HL-60/S4 treated with phorbol 12-myristate 13-acetate at 8.2 ng/mL for 4 days and 3 days (cell line): Measurements from ENCODE around the gene HS3ST4.

Experiments used
- in situ Hi-C: fragments of 300-500 bp; cut with MboI; formaldehyde crosslinking; loops from 2 replicates; pipeline ENCODE4 v1.15.0; 2022; ENCODE audit warnings: low sequenced_read_pairs

Gene HS3ST4

DNA sequence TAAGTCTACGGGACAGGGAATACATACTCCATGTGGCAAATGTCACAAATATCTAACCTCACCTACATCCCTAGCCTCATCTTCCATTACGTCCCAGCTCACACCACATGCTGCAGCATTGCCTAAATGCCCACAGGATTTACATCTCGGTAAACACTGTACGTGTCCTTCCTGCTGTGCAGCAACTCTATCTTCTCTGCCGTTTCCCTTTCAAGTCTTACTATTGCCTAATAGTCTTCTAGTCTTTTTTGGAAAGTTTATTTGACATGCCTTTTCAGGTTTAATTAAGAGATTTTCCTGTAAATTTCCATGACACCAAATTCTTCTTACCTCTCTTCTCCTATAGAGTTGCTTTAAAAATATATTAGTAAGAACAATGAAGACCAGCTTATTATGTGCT lies 120.5 kb downstream of the HS3ST4 start:
- in situ Hi-C loops, result no loop called here

DNA sequence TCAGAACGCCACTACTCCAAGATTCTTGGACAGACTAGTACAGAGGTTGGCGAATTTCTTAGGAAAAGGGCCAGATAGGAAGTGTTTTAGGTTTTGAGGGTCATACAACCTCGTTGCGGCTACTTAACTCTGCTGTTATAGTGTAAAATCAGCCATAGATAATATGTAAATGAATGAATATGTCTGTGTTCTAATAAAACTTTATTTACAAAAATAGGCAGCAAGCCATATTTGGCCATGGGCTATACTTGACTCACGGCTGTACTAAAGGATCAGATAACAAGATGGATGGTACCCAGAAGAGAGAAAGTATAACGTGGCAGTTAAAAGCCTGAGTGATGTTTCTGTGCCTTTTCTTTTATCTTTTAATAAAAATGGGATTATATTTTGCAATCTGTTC lies 125.5 kb downstream of the HS3ST4 start:
- in situ Hi-C loops, result no loop called here

DNA sequence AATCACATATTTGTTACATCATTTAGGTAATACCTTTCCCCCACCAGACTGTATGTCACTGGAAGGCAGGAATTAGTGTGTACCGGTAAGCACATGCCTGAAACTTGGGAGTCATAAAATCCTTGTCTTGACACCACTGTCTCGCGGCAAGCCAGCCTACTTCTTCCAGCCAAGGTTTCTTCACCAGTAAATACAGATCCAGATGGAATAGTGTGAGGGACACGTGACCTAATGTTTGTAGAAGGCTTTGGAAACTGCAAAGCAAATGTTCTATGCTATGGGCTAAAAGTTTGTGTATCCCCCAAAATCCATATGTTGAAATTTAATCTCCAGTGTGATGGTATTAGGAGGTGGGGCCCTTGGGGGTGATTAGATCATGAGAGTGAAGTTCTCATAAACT lies 126.1 kb downstream of the HS3ST4 start:
- in situ Hi-C loops, result no loop called here

DNA sequence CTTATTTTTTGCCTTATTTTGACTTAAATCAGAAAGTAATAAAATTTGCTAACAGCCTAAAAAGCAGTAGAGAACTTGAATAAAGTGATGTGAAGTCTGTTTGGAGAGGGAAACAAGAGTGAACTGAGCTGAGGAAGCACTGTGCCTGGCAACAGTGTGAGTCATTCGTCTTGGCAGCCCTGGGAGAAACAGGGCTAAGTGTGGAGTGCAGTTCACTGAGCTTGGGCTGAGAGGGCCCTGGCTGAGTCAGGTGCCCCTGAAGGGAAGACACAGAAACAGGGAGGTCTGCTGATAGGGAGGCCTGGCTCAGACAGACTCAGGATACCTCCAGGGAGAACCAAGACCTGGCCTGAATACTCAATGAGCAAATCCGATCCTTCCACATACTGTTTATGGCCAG lies 132.1 kb downstream of the HS3ST4 start:
- in situ Hi-C loops, result no loop called here

DNA sequence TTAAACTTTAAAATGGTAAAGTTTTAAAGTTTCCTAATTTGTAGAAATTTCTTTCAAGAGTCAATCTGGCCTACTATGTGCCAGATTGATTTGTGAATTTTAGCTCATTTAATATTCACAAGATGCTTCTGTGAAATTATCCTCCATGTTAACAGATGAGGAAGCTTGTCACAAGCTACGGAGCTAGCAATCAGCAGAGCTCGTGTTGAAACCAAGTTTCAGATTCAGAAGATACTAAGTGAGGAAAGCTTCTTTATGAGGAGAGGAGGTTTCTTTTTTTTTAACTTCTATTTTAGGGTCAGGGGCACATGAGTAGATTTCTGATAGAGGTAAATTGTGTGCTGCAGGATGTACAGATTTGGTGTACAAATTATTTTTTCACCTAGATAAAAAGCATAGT lies 135.9 kb downstream of the HS3ST4 start:
- in situ Hi-C loops, result no loop called here

DNA sequence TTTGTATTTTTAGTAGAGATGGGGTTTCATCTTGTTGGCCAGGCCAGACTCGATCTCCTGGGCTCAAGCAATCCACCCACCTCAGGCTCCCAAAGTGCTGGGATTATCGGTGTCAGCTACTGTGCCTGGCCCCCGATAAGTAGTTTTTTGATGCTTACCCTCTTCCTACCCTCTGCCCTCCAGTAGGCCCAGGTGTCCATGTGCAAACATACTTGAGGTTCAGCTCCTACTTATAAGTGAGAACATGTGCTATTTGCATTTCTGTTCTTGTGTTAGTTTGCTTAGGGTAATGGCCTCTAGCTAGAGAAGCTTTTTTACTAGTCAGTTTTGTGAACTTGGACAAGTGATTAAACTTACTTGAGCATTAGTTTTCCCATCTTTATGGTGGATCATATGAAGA lies 136.8 kb downstream of the HS3ST4 start:
- in situ Hi-C loops, result no loop called here

DNA sequence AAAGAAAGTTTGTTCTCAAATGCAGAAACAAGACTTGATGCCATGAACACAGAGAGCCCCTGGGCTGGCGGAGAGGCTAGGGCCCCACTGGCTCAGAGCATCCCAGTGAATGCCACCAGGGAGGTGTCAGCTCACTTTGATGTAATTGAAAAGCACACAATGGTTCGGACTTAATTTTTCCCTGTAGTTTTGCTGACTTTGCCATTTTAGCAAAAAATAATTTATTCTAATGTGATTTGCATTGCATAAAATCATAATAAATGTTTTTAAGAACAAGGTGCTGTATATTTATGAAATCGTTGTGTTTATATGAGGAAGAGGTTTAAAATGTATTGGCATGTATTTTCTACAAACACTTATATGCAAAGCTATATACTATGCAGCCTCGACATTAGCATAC lies 140.5 kb downstream of the HS3ST4 start:
- in situ Hi-C loops, result no loop called here

DNA sequence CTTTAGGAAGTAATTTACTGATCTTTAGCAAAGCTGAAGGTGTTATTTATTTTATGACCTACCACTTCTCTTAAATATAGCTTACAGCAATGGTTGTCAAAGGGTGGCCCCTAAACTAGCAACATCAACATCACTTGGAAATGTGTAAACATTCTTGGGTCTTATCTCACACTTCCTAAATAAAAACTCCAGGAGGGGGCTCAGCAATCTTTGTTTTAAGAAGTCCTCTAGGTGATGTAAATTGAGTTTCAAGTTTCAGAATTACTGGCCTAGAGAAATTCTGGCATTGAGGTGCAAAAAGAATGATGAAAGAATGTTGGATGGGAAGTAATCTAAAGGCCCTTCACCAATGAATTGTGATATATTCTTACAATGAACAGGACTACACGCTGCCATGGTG lies 142.3 kb downstream of the HS3ST4 start:
- in situ Hi-C loops, result no loop called here

DNA sequence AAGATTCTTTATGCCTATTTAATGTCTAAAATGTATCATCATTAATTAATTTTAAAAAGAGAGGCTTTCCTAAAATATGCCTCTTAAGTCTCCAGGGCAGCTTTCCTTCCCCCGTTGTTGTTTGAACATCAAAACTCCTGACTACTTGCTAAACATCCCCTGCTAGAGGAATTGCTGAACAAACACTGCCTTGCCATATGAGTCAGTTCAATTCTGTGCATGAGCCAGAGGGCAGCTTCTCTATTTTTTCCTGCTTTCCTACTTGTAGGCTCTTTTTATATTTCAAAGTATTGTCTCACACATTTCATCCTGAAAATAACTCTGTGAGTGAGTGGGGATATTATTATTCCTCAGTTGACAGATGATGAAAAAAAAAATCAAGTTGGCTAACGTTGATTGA lies 143.4 kb downstream of the HS3ST4 start:
- in situ Hi-C loops, result no loop called here

DNA sequence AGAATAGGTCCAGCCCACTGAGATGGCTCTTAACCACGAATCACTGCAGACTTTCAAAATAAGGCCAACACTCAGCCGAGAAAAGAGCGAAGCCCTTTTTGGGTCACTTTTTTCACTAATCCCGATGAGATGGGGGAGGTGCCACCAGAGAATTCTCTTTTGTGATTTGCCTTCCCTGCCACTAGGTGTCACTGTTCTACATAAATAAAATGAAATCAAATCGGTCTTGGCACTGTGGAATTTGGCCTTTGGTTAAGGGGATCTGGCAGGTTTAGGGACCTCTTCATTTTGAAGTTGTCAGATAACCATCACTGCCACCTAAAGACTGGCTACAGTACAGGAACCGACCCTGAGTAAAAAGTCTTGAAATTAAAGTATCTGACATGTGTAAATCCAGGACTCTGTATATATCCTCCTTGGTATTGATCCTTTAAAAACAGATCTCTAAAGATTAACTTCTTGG lies 147.0 kb downstream of the HS3ST4 start:
- in situ Hi-C loops, result no loop called here

DNA sequence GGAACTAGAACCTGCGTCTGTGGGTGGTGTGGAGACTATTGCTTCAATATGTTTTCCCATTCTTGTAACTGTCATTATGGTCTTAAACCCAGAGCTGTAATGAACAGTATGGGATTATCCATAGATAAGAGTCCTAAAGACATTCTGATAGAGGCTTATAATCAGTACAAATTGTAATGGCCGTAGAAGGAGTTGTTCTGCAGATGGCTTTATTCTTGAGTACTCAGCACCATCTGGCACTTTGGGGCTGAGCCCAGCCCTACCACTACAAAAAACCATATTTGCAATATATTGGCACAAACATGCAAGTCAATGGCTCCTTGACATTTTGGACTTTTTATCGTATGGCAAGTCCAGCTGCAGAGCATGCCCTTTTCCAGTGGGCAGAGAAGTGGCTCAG lies 150.0 kb downstream of the HS3ST4 start:
- in situ Hi-C loops, result no loop called here

DNA sequence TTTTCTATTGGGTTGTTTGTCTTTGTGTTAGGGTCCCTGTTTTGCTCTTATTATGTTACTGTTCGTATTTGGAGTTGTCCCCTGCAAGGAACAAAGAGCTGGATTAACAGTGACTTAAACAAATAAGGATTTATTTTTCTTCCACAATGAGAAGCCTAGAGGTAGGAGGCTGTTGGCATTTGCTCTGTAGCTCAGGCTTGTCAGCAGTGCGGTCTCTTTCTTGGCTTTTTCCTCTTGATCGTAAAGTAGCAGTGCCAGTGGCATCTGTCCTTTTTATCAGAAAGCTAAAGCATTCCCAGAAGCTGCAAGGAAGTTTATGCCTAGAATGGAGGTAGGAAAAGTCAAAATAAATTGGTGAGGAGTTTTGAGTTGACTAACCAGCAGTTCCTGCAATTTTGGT lies 154.1 kb downstream of the HS3ST4 start:
- in situ Hi-C loops, result no loop called here

DNA sequence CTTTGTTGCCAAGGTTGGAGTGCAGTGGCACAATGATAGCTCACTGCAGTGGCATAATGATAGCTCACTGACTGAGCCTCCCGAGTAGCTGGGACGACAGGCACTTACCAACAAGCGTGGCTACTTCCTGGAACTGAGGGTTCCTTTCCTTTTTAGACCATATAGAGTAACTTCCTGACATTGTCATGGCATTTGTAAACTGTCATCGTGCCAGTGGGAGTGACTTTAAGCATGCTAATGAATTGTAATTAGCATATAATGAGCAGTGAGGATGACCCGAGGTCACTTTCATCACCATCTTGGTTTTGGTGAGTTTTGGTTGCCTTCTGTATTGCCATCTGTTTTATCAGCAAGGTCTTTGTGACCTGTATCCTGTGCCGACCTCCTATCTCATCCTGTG lies 162.4 kb downstream of the HS3ST4 start:
- in situ Hi-C loops, result no loop called here

DNA sequence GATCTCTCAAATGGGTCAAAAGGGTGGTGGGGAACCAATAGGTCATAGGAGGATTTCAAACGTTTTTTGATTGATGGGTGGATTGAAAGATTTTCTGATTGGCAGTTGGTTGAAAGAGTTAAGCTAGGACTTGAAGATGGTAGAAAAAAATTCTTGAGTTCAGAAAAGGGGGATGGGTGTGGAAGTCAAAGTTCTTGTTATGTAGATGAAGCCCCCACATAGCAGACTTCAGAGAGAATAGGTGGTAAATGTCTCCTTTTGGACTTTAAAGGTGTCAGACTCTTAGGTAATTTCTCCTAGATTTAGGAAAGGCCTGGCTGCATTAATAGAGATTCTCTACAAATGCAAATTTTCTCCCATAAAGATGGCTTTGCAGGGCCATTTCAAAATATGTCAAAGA lies 163.3 kb downstream of the HS3ST4 start:
- in situ Hi-C loops, result no loop called here

DNA sequence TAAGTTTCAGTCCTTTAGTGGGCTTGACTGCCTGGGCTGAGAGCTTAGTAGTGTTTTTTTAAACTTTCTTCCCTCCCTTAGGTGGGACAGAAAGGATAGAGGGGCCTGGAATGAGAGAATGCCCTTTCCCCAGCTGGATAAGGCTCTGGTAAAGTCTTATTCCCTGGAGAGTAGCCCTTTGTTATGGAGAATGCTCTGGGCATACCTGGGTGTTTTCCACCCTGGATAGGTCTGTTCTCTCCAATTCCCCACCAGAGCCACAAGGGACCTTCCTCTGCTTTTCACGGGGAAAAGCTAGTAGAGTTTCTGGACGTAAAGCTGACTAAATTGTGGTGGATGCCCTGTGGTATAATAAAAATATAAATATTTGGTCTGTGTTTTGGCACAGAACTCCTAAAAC lies 164.1 kb downstream of the HS3ST4 start:
- in situ Hi-C loops, result no loop called here

DNA sequence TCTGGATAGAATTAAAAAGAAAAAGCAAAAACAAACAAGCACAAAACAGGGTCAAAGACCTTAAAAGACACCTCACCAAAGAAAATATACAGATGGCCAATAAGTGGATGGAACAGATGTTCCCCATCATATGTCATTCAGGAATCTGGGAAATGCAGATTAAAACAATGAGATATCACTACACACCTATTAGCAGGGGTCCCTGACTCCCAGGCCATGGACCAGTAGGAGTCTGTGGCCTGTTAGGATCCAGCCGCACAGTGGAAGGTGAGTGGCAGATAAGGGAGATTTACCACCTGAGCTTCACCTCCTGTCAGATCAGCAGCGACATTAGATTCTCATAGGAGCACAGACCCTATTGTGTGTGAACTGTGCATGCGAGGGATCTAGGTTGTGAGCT lies 167.9 kb downstream of the HS3ST4 start:
- in situ Hi-C loops, result no loop called here

DNA sequence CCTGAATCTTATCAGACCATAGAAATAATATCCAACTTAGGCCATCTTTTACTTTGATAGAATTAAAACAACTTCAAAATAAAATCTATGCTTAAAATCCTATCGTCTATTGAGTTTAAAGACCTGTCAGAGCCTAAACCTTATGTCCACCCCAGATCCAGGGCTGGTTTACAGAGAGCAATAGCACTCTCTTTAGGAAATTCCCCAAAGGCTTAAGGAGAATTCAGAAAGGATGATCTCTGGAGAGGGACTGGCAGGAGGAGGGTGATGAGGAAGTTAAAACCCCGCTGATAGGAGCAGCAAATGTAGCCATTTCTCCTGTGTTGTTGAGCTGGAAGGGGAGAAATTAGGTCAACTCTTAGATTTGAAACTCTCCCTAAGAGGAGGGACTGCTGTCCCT lies 175.3 kb downstream of the HS3ST4 start:
- in situ Hi-C loops, result no loop called here

DNA sequence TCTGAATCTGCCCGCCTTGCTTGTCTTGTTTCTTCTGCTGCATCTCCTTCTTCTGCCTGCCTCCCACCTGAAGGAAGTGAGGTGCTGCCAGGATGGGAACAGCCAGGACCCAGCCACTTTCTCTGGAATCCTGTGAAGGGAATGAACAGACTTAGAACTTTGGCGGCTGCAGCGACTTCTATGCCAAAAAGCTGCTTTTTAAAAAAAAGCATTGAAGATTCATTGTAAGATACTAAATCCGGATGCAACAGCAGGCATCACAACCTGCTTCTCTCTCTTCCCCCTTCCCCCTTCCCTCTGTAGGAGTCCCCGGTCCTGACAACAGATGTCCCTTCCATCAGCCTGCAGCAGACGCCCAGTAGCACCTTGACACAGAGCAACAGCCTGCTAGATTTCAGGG lies 176.3 kb downstream of the HS3ST4 start:
- in situ Hi-C loops, result no loop called here

DNA sequence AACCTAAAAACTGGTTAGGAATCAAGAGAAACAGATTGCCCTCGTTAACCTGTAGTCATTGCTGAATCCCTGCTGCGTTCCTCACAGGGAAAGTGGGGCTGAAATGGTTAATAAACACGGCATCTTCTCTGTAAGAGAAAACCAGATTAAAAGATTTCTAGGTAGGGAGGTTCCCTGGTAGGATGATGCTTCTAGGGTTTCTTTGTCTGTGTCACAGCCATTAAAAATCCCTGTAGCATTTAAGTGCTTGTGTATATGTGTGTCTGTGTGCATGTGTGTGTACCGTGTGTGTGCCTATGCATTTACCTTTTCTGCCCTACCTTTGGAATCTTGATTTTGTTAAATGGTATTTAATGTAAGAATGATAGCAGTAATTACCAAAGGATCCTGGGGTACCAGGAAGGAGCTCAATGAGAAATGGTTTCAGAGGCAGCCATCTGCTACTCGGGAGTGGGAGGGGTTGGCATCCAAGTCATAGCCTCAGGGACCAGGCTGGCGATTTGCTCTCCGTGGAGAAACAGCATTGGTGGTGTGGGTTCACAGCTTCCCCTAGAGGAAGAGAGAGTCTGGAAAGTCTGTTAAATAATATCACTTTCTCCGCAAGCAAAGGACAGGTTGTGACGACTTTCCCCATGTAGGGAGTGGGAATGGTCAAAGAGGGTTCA lies 177.1 kb downstream of the HS3ST4 start:
- in situ Hi-C loops, result no loop called here

DNA sequence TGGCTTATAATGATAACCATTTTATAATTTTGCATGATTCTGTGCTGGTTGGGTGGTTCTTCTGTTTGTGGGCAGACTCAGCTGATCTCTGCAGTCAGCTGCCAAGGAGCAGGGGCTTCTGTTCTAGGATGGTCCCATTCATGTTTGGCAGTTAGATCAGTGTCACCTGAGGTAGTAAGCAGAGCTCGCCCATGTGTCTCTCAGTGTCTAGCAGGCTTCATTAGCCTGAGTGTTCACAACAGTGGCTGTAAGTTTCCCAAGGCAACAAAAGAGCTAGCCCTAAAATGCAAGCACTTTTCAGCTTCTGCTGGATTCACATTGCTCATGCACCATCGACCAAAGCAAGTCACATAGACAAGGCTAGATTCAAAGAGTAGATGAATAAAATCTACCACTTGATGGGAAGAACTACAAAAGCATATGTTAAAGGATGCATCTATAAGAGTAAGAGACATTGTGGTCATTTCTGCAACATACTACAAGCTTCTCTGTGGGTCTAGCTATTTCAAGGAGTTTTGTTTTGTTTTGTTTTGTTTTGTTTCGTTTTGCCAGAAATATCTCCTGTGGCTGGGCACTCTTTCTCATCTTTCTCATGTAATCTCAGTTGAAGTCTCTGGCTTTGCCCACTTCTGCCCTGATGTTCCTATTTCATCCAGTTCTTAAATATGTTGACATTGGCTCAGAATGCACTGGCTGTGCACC lies 180.8 kb downstream of the HS3ST4 start:
- in situ Hi-C loops, result no loop called here

DNA sequence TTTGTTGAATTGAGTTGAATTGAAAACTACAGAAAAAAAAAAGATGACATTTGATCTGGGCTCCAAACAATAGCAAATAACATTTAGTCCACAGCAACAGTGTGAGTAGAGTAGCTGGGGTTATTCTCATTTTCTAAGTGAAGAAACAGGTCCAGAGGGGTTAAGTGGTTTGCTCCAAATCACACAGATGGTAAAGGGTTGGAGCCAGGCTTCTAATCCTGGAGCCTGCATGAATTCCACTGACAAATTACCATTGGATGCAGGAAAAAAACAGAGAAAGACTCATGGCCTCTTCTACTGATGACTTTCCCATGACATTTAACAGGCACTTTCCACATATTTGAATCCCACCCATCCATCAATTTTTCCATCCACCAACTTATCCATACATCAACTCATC lies 182.4 kb downstream of the HS3ST4 start:
- in situ Hi-C loops, result no loop called here

DNA sequence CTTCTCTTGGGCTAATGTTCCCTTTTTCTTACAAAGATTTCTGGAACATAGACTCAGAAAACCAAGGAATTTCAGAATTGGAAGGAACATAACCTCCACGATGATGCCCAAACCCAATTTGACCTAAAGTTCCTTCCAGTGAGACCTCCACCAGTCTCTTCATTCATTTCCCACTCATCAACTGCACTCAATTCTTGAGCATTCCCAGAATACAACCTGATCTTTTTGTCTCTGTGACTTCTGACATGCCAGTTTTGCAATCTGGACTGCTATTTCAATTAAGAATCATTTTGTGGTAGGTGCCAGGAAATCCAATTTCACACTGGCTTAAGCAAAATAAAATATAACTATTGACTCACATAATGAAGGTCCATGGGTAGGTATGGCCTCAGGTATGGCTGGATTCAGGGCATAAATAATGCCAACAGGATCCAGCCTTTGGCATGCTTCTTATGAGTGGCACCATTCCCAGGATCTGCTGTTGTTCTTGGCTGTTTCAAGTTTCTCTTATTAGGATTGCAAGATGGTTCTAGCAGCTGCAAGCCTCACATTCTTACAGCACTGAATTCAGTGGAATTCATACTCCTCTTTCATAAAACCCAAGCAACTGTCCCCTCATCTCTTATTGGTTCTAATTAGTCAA lies 184.3 kb downstream of the HS3ST4 start:
- in situ Hi-C loops, result no loop called here
